Gastroesophageal sphincter (tissue), 4 donors: ENCODE measurements around the gene EME2. TPM values are rescaled to one million over a fixed set of nuclear protein-coding genes. Genes with fewer than 3 reads are reported as not detected.
A peak's percentile ranks its signal among the peaks of the same experiment; 100 is the strongest.

Source experiments
- ATAC-seq: fragments of 150-250 bp; one replicate; pipeline ENCODE4 v1.9.1; 2016; ENCODE audit warnings: mild to moderate bottlenecking, moderate library complexity
- H3K27ac ChIP-seq, 4 donors: fragments of 200-600 bp; sonication (generic) in 3 of 4; 1 replicate in 3 of 4; 2 replicates in 1 of 4; pipeline ENCODE4 v1.5.1; 2016 to 2019
- H3K27me3 ChIP-seq: fragments of 200-600 bp; sonication (generic); one replicate; pipeline ENCODE4 v1.5.1; 2019
- H3K36me3 ChIP-seq, 2 donors: fragments of 200-600 bp; sonication (generic); one replicate each; pipeline ENCODE4 v1.5.1; 2019; ENCODE audit warnings: control low read depth in 1 of 2
- H3K4me1 ChIP-seq, 3 donors: fragments of 200-600 bp; sonication (generic); 1 replicate in 2 of 3; 2 replicates in 1 of 3; pipeline ENCODE4 v1.5.1; 2016 to 2019; ENCODE audit warnings: control low read depth in 2 of 3
- H3K4me3 ChIP-seq, 2 donors: fragments of 200-600 bp; sonication (generic); one replicate each; pipeline ENCODE4 v1.5.1; 2019; ENCODE audit warnings: mild to moderate bottlenecking in 1 of 2, moderate library complexity in 1 of 2
- H3K9me3 ChIP-seq, 3 donors: fragments of 200-600 bp; sonication (generic); one replicate each; pipeline ENCODE4 v1.5.1; 2017 to 2019; ENCODE audit warnings: control low read depth in 2 of 3
- EP300 ChIP-seq: sonication (generic); formaldehyde crosslinking; IDR thresholded peaks from one replicate; pipeline ENCODE4 v1.6.1; 2017; ENCODE audit warnings: antibody characterized with exemption, mild to moderate bottlenecking
- POLR2A ChIP-seq, 2 donors: fragments of 450-650 bp; IDR thresholded peaks; one replicate each; pipeline ENCODE4 v1.6.1; 2017; ENCODE audit warnings: antibody characterized with exemption in 2 of 2, mild to moderate bottlenecking in 2 of 2, moderate library complexity in 1 of 2
- POLR2AphosphoS5 ChIP-seq: sonication (generic); formaldehyde crosslinking; IDR thresholded peaks from one replicate; pipeline ENCODE4 v1.6.1; 2017; ENCODE audit warnings: antibody characterized with exemption
- WGBS, 2 donors: methylation state at CpG; one replicate each; pipeline ENCODE4 v1.1.5; 2018; ENCODE audit warnings: low coverage in 1 of 2; 5-methylcytosine and 5-hydroxymethylcytosine counted together
- total RNA-seq, 4 donors: library from RNA; depleted of rRNA; stranded (reverse); fragments of >200 nt; gene quantifications; one replicate each; pipeline ENCODE4 v1.1.0, GENCODE V29; 2016
- TF ChIP-seq, protein P1 (sequence below), 4 experiments: fragments of 200-600 bp in 2 of 4; fragments of 450-650 bp in 2 of 4; sonication (generic) in 1 of 4; IDR thresholded peaks; one replicate each; pipeline ENCODE4 v1.5.1; 2017 to 2019; ENCODE audit warnings: antibody characterized with exemption in 4 of 4, mild to moderate bottlenecking in 2 of 4, moderate library complexity in 2 of 4

EME2 gene
- total RNA-seq, 4 donors from 2014 or later: 4.6 to 20.4 (median 7.7) TPM

DNA sequence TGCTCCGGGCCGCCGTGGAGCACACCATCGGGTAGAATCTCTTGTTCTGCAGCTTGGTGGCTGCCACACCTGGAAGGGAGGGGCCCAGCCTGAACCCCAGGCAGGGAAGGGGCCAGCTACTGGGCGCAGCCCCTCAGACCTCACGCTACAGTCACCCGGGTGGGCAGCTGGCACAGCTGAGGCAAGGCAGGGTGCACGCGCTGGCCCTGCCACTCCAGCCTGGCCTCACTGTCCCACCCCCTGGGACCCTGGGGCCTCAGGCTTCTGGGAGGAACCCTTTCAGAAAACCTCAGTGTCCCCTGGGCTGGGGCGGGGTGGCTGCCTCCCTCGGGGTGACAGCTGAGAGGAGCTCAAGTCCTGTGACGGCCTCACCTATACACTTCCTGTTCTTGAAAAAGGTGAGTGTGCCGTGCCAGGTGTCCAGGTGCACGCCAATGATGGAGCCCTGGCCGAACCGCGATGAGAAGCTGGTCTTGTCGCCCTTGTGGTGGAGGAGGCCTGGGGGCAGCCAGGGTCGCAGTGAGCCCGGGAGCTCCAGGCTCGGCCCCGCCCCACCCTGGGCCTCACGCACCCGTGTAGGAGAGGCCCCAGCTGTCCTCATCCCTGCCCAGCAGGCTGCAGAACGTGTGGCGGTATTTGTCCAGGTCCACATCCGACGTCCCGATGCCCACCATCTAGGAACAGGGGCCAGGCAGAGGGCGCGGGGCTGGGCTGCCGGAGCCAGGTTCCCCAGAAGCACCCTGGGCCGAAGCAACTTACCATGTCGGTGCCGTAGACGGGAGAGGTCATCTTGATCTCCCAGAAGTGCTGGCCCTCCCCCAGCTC lies 5.0 kb downstream of the EME2 start:
- TF ChIP-seq POLR2A (IDR thresholded peaks at IDR 0.05) (no peak), POLR2AphosphoS5 (no peak), EP300 (no peak)
- TF ChIP-seq, protein P1, sequence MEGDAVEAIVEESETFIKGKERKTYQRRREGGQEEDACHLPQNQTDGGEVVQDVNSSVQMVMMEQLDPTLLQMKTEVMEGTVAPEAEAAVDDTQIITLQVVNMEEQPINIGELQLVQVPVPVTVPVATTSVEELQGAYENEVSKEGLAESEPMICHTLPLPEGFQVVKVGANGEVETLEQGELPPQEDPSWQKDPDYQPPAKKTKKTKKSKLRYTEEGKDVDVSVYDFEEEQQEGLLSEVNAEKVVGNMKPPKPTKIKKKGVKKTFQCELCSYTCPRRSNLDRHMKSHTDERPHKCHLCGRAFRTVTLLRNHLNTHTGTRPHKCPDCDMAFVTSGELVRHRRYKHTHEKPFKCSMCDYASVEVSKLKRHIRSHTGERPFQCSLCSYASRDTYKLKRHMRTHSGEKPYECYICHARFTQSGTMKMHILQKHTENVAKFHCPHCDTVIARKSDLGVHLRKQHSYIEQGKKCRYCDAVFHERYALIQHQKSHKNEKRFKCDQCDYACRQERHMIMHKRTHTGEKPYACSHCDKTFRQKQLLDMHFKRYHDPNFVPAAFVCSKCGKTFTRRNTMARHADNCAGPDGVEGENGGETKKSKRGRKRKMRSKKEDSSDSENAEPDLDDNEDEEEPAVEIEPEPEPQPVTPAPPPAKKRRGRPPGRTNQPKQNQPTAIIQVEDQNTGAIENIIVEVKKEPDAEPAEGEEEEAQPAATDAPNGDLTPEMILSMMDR (IDR thresholded peaks at IDR 0.05): no peak
- WGBS, 2 donors: no CpG with 5 or more reads among the region's 36 CpGs
- Histone ChIP-seq H3K36me3 (peaks cover 0 to 64% of the 10 kb centered on the region in 2 donors), H3K9me3 (no peaks in the 10 kb centered on the region), H3K4me1 (peaks cover 3 to 60% (median 29%) of the 10 kb centered on the region in 3 donors), H3K27ac (no peak overlapping the region), H3K4me3 (no peak overlapping the region), H3K27me3 (no peaks in the 10 kb centered on the region)
- ATAC-seq: no peak

DNA sequence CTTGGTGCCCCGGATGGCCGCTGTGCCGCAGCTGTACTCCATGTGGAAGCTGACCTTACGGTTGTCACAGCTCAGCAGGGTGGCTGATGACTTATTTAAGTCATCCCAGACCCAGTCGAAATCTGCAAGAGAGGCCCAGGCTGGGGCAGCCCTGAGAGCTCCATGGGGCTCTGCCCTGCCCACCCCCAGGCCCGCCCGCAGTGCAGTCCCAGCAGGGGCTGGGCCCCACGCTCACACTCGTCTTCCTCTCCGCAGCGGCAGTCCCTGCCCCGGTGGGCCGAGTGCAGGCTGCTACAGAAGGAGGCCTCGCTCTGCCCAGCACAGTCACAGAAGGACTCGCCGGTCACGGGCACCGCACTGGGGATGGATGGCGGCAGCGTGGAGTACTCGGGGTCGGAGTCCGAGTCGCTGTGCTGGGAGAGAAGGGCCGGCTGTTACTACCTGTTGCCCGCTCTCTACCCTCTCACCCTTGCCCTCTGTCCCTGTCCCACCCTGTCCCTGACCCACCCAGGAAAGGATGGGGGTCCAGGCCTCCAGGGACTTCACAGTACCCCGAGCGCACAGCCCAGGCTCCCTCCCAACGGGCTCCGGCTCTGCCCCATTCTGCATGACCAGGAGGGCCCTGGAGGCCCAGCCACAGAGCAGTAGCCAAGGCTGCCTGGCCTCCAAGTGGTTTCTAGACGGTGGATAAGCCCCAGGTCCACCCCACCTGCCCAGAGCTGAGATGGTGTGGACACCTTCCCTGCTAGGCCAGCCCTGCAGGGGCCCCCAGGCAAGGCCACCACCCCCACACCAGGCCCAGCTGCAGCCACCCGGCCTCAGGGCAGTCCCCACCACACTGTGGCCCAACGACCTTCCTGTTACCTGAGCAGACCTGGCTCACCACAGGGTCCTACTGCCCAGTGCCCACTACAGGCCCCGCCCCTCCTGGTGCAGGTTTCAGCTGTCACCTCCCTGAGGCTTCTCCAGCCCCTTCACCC lies 5.9 kb downstream of the EME2 start:
- TF ChIP-seq EP300 (no peak), POLR2A (IDR thresholded peaks at IDR 0.05) (no peak), POLR2AphosphoS5 (no peak)
- TF ChIP-seq, protein P1 (IDR thresholded peaks at IDR 0.05): no peak
- no peak overlapping the region for H3K4me3 ChIP-seq
- H3K4me1 ChIP-seq: peaks cover 3 to 61% (median 30%) of the 10 kb centered on the region in 3 donors
- peaks cover 0 to 64% of the 10 kb centered on the region in 2 donors for H3K36me3 ChIP-seq
- no peaks in the 10 kb centered on the region for H3K27me3 ChIP-seq
- no peak for ATAC-seq
- H3K27ac ChIP-seq: peak overlapping the region in 1 of 4 donors; percentile 22
- WGBS, 2 donors: no CpG with 5 or more reads among the region's 34 CpGs
- H3K9me3 ChIP-seq: no peaks in the 10 kb centered on the region

DNA sequence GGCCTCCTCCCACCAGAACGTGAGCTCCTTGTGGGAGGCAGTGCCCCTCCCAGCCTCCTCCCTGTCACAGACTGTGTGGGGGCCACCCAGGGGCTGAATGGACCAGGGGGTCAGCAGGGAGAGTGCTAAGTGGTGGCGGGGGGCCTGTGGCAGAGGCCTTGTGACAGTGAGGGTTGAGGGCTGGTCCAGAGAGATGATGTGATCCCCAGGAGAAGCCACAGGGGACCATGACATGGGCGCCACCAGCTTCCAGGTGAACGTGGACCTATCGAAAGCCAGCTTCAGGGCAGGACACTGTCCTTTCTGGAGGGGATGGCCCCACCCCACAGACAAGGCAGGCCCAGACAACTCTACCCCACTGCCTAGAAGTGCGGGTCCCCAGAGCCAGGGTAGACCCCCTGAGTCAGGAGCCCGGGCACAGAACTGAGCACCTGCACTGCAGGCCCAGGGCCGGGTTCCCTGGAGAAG lies 6.7 kb downstream of the EME2 start:
- WGBS, 2 donors: 87% methylated on average over 3 of the region's 8 CpGs; no CpG with 5 or more reads in 1 of the 2 donors
- TF ChIP-seq EP300: no peak
- Histone ChIP-seq H3K36me3 (peaks cover 0 to 64% of the 10 kb centered on the region in 2 donors), H3K27ac (peak overlapping the region in 2 of 4 donors; percentile 2 to 22), H3K27me3 (no peaks in the 10 kb centered on the region), H3K9me3 (no peaks in the 10 kb centered on the region), H3K4me1 (peaks cover 3 to 61% (median 31%) of the 10 kb centered on the region in 3 donors), H3K4me3 (no peak overlapping the region)
- ATAC-seq: no peak

DNA sequence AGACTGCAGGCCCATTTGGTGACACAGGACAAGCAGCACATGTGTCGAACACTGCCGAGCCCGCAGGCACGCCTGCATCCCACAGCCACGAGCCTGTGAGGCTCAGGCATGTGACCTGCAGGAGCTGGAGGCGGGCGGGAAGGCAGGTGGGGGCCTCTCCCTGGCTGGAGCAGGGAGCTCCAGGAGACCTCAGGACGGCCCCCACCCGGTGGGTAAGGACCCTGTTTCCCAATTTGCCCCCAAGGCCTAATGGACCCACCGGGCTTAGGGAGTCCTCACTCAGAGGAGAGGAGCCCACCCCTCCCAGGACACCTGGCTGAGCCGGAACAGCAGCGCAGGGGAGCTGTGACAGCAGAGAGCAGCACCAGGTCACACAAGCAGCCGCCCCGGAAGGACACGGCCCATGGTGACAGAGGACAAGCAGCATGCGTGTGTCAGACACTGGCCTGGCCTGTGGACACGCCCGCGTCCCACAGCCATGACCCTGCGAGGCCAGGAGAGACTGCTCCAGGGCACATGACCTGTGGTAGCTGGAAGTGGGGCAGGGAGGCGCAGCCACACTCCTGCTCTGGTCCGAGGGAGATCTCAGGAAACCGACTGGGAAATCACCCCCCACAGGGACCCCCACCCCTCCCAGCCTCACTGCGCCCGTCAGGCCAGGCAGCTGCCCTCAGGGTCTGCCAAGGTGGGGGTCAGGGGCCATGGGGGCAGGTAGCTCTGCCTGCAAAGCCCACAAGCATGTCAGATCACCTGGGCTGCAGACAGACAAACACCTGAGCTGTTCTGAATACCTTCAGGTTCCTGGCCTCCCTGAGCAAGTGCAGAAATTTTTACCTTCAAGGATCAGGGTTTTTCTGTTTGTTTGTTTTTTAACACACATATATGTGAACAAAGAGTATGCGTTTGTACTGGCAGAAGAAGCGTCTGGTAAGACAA lies 7.4 kb downstream of the EME2 start:
- no peaks in the 10 kb centered on the region for H3K9me3 ChIP-seq
- no peak overlapping the region for H3K4me3 ChIP-seq
- peak overlapping the region in 2 of 4 donors; percentile 2 to 22 for H3K27ac ChIP-seq
- H3K4me1 ChIP-seq: peaks cover 3 to 61% (median 28%) of the 10 kb centered on the region in 3 donors
- H3K27me3 ChIP-seq: no peaks in the 10 kb centered on the region
- WGBS, 2 donors: 81 to 87% methylated on average over 2 to 4 of the region's 27 CpGs
- TF ChIP-seq, protein P1 (IDR thresholded peaks at IDR 0.05): no peak
- no peak for TF ChIP-seq EP300
- no peak for TF ChIP-seq POLR2A (IDR thresholded peaks at IDR 0.05)
- no peak for TF ChIP-seq POLR2AphosphoS5
- peaks cover 0 to 62% of the 10 kb centered on the region in 2 donors for H3K36me3 ChIP-seq
- ATAC-seq: no peak
